ENCODE measurements around the gene CYSLTR1.

- TF ChIP-seq CTCF (IDR thresholded peaks at IDR 0.05): no peak
- no peak for TF ChIP-seq POLR2A (IDR thresholded peaks at IDR 0.05)
Observed at GRCh38 chrX:78314561-78314960, 12.8 kb downstream of the CYSLTR1 start.

Measured in Peyer's patch (tissue), 4 donors.